Measurements from ENCODE around the gene MLPH.

The MLPH gene

DNA sequence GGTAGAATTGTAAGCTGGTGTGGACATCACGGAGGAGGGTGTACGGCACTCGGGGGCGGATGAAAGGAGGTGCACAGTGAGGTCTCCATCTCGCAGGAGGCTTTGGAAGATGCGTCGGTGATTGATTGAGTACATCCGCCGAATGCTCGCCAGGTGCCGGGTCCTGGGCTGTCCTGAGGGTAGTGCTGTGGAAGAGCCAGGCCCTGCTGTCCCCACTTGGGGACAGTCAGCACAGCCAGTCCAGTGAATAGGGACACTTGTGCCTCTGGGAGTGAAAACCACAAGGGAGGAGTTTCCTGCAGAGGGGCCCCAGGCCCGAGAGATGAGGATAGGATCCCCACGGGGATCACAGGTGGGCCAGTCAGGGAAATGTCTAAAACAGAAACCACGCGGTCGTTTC lies 28.1 kb downstream of the MLPH start:
- H3K4me1 ChIP-seq (ENCODE audit: insufficient read depth, low read length): no peaks in the 10 kb centered on the region
- no peaks in the 10 kb centered on the region for H3K27me3 ChIP-seq (ENCODE audit: insufficient read depth, low read length, poor library complexity)
- H2AFZ ChIP-seq (ENCODE audit: low read depth, low read length): no peak overlapping the region
- no peaks in the 10 kb centered on the region; the same call in 1 of the 2 replicates for H4K20me1 ChIP-seq (ENCODE audit: insufficient read depth, low read length)
- ATAC-seq (ENCODE audit: insufficient read depth, low read depth): no peak
- no peaks in the 10 kb centered on the region for H3K9me3 ChIP-seq (ENCODE audit: insufficient read depth, low read length, severe bottlenecking)
- H3K4me2 ChIP-seq (ENCODE audit: insufficient read depth, low read length): no peak overlapping the region
- H3K36me3 ChIP-seq (ENCODE audit: insufficient read depth, low read length): no peaks in the 10 kb centered on the region
- TF ChIP-seq EZH2 (IDR thresholded peaks at IDR 0.05; ENCODE audit: borderline replicate concordance, low read depth, low read length, severe bottlenecking): no peak
- TF ChIP-seq, protein P1, sequence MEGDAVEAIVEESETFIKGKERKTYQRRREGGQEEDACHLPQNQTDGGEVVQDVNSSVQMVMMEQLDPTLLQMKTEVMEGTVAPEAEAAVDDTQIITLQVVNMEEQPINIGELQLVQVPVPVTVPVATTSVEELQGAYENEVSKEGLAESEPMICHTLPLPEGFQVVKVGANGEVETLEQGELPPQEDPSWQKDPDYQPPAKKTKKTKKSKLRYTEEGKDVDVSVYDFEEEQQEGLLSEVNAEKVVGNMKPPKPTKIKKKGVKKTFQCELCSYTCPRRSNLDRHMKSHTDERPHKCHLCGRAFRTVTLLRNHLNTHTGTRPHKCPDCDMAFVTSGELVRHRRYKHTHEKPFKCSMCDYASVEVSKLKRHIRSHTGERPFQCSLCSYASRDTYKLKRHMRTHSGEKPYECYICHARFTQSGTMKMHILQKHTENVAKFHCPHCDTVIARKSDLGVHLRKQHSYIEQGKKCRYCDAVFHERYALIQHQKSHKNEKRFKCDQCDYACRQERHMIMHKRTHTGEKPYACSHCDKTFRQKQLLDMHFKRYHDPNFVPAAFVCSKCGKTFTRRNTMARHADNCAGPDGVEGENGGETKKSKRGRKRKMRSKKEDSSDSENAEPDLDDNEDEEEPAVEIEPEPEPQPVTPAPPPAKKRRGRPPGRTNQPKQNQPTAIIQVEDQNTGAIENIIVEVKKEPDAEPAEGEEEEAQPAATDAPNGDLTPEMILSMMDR (IDR thresholded peaks at IDR 0.05; ENCODE audit: borderline replicate concordance, extremely low read depth, low read length, poor library complexity, severe bottlenecking): no peak
- H3K27ac ChIP-seq (ENCODE audit: low read length): no peak overlapping the region
- no peak overlapping the region for H3K4me3 ChIP-seq (ENCODE audit: low read depth in 1 of 2, low read length in 2 of 2)
- DNase-seq: no peak
- no peak overlapping the region for H3K9ac ChIP-seq (ENCODE audit: low read depth, low read length)
- no peaks in the 10 kb centered on the region for H3K79me2 ChIP-seq (ENCODE audit: insufficient read depth, low read length)

DNA sequence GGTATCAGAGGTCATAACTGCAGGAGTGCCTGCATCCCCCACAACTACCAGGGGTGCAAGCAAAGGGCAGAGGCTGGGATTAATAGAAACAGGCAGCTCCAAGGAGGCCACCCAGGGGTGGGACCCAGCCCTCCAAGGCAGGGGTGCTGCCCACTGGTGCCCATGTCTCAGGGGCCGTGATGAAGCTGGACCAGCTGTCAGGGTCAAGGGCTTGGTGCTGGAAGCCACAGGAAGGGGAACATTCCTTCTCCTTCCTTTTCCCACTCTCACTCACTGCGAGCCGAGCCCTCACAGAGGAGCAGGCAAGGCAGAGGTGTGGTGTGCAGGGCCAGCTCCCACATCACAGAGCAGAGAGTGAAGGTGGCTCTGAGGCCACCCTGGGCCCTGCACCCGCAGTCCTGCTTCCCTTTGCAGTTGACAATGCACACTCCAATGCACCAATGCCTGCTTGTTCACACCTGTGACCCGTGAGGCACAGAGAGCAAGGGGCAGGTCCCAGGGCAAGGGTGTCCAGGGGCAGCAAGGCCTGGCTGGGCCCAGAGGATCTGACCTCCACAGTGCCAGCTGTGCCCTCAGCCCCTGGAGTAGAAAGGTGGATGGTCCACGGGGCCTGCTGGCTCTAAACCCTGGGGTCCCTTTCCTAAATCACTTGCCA lies 28.7 kb downstream of the MLPH start:
- Histone ChIP-seq H2AFZ (ENCODE audit: low read depth, low read length) (no peak overlapping the region), H3K27ac (ENCODE audit: low read length) (no peak overlapping the region), H3K27me3 (ENCODE audit: insufficient read depth, low read length, poor library complexity) (no peaks in the 10 kb centered on the region), H3K4me2 (ENCODE audit: insufficient read depth, low read length) (no peak overlapping the region), H3K79me2 (ENCODE audit: insufficient read depth, low read length) (no peaks in the 10 kb centered on the region), H3K4me1 (ENCODE audit: insufficient read depth, low read length) (no peaks in the 10 kb centered on the region), H3K4me3 (ENCODE audit: low read depth in 1 of 2, low read length in 2 of 2) (no peak overlapping the region), H3K36me3 (ENCODE audit: insufficient read depth, low read length) (no peaks in the 10 kb centered on the region), H3K9me3 (ENCODE audit: insufficient read depth, low read length, severe bottlenecking) (no peaks in the 10 kb centered on the region), H4K20me1 (ENCODE audit: insufficient read depth, low read length) (no peaks in the 10 kb centered on the region; the same call in 1 of the 2 replicates), H3K9ac (ENCODE audit: low read depth, low read length) (no peak overlapping the region)
- DNase-seq: no peak
- TF ChIP-seq EZH2 (IDR thresholded peaks at IDR 0.05; ENCODE audit: borderline replicate concordance, low read depth, low read length, severe bottlenecking): no peak
- TF ChIP-seq, protein P1 (IDR thresholded peaks at IDR 0.05; ENCODE audit: borderline replicate concordance, extremely low read depth, low read length, poor library complexity, severe bottlenecking): no peak
- ATAC-seq (ENCODE audit: insufficient read depth, low read depth): no peak

GRCh38 chr2:237517163-237517562 lies 30.1 kb downstream of the MLPH start:
- TF ChIP-seq EZH2 (IDR thresholded peaks at IDR 0.05; ENCODE audit: borderline replicate concordance, low read depth, low read length, severe bottlenecking): no peak
- TF ChIP-seq, protein P1 (IDR thresholded peaks at IDR 0.05; ENCODE audit: borderline replicate concordance, extremely low read depth, low read length, poor library complexity, severe bottlenecking): no peak
- Histone ChIP-seq H3K9me3 (ENCODE audit: insufficient read depth, low read length, severe bottlenecking) (no peaks in the 10 kb centered on the region), H3K36me3 (ENCODE audit: insufficient read depth, low read length) (no peaks in the 10 kb centered on the region), H3K4me3 (ENCODE audit: low read depth in 1 of 2, low read length in 2 of 2) (no peak overlapping the region), H4K20me1 (ENCODE audit: insufficient read depth, low read length) (no peaks in the 10 kb centered on the region; the same call in 1 of the 2 replicates), H3K27ac (ENCODE audit: low read length) (no peak overlapping the region), H3K4me1 (ENCODE audit: insufficient read depth, low read length) (no peaks in the 10 kb centered on the region), H3K27me3 (ENCODE audit: insufficient read depth, low read length, poor library complexity) (no peaks in the 10 kb centered on the region), H3K79me2 (ENCODE audit: insufficient read depth, low read length) (no peaks in the 10 kb centered on the region), H3K9ac (ENCODE audit: low read depth, low read length) (no peak overlapping the region), H3K4me2 (ENCODE audit: insufficient read depth, low read length) (no peak overlapping the region), H2AFZ (ENCODE audit: low read depth, low read length) (no peak overlapping the region)
- no peak for ATAC-seq (ENCODE audit: insufficient read depth, low read depth)
- DNase-seq: no peak

Data from DND-41 (cell line).